B cell (primary cell): ENCODE measurements around the gene CCDC9. TPM values are rescaled to one million over a fixed set of nuclear protein-coding genes. Genes with fewer than 3 reads are reported as not detected.

Experiments used
- ATAC-seq: fragments of 200-7000 bp; cut with Tn5 transposase; one replicate; pipeline ENCODE4 v1.10.0; 2021; ENCODE audit warnings: low read depth, mild to moderate bottlenecking, moderate number of reproducible peaks, moderate library complexity
- CTCF ChIA-PET: fragments of 350-600 bp; sonication (Branson Sonifier 250); formaldehyde crosslinking; loops from one replicate; lab custom pipeline; 2021; ENCODE audit warnings: antibody characterized with exemption, inconsistent platforms; lab: Charles Lee
- POLR2A ChIA-PET: fragments of 350-600 bp; sonication (Branson Sonifier 250); formaldehyde crosslinking; loops from one replicate; lab custom pipeline; 2021; ENCODE audit warnings: antibody characterized with exemption; lab: Charles Lee
- DNase-seq: peaks from one replicate; pipeline ENCODE4 v3.0.0; 2013
- H2AFZ ChIP-seq: 2 replicates; pipeline ENCODE4 v1.6.1; 2012; ENCODE audit warnings: mild to moderate bottlenecking, low read depth, low read length; ENCODE audit not compliant: insufficient read depth, poor library complexity, severe bottlenecking
- H3K27ac ChIP-seq, 2 donors: 1 replicate in 1 of 2; 2 replicates in 1 of 2; pipeline ENCODE4 v1.5.1; 2012 to 2013; ENCODE audit warnings: low read length in 2 of 2, mild to moderate bottlenecking in 2 of 2, moderate library complexity in 1 of 2
- H3K27me3 ChIP-seq, 4 experiments: fragments of 200-600 bp in 1 of 4; sonication (generic) in 1 of 4; replicated peaks in 1 of 4; 1 replicate in 2 of 4; 2 replicates in 2 of 4; pipeline versions ENCODE4 v1.6.1 to v1.7.0; 2013 to 2016; ENCODE audit warnings: low read length in 3 of 4, mild to moderate bottlenecking in 2 of 4, mixed read lengths in 1 of 4, moderate library complexity in 1 of 4; ENCODE audit not compliant: insufficient read depth in 4 of 4, control insufficient read depth in 3 of 4; ENCODE audit errors: control extremely low read depth in 1 of 4
- H3K36me3 ChIP-seq, 2 experiments: replicated peaks in 1 of 2; 1 replicate in 1 of 2; 2 replicates in 1 of 2; pipeline versions ENCODE4 v1.6.1 to v1.7.1; 2013; ENCODE audit warnings: low read length in 1 of 2; ENCODE audit not compliant: insufficient read depth in 2 of 2, control insufficient read depth in 1 of 2; ENCODE audit errors: control extremely low read depth in 1 of 2, extremely low read depth in 1 of 2
- H3K4me1 ChIP-seq, 2 donors: fragments of 200-600 bp in 1 of 2; sonication (generic) in 1 of 2; 1 replicate in 1 of 2; 2 replicates in 1 of 2; pipeline versions ENCODE4 v1.5.1 to v1.6.1; 2013 to 2017; ENCODE audit warnings: low read length in 2 of 2; ENCODE audit not compliant: control insufficient read depth in 2 of 2, insufficient read depth in 2 of 2
- H3K4me2 ChIP-seq: replicated peaks from 2 replicates; pipeline ENCODE3; 2012; ENCODE audit warnings: mild to moderate bottlenecking, low read depth, low read length; ENCODE audit not compliant: poor library complexity, severe bottlenecking
- H3K4me3 ChIP-seq, 5 experiments: fragments of 200-600 bp in 1 of 5; sonication (generic) in 1 of 5; 1 replicate in 3 of 5; 2 replicates in 2 of 5; pipeline versions ENCODE4 v1.5.1 to v1.7.0; 2011 to 2016; ENCODE audit warnings: low read length in 4 of 5, mild to moderate bottlenecking in 4 of 5, low read depth in 2 of 5, control low read depth in 1 of 5, moderate library complexity in 1 of 5; ENCODE audit not compliant: insufficient read depth in 1 of 5; ENCODE audit errors: control extremely low read depth in 1 of 5, extremely low read depth in 1 of 5
- H3K79me2 ChIP-seq: fragments of 200-600 bp; sonication (generic); one replicate; pipeline ENCODE4 v1.6.0; 2016; ENCODE audit warnings: low read length; ENCODE audit not compliant: control insufficient read depth, insufficient read depth
- H3K9ac ChIP-seq: fragments of 200-600 bp; sonication (generic); 2 replicates; pipeline ENCODE4 v1.6.1; 2017; ENCODE audit warnings: mild to moderate bottlenecking, low read length, moderate library complexity
- H3K9me3 ChIP-seq, 3 donors: one replicate each; pipeline versions ENCODE4 v1.6.1 to v1.7.1; 2013; ENCODE audit warnings: low read length in 2 of 3; ENCODE audit not compliant: control insufficient read depth in 2 of 3, insufficient read depth in 1 of 3; ENCODE audit errors: control extremely low read depth in 1 of 3
- H4K20me1 ChIP-seq: 2 replicates; pipeline ENCODE4 v1.6.0; 2012; ENCODE audit warnings: mild to moderate bottlenecking, low read length; ENCODE audit not compliant: insufficient read depth, control insufficient read depth, poor library complexity, severe bottlenecking
- H3K27ac Mint-ChIP-seq: one replicate; pipeline ENCODE4 v1.8.0; 2021; ENCODE audit warnings: mixed read lengths
- H3K27me3 Mint-ChIP-seq: one replicate; pipeline ENCODE4 v1.8.0; 2021; ENCODE audit warnings: mixed read lengths
- H3K4me1 Mint-ChIP-seq: one replicate; pipeline ENCODE4 v1.8.0; 2021; ENCODE audit warnings: mixed read lengths
- H3K4me3 Mint-ChIP-seq: one replicate; pipeline ENCODE4 v1.8.0; 2021; ENCODE audit warnings: mixed read lengths
- H3K9me3 Mint-ChIP-seq: one replicate; pipeline ENCODE4 v1.8.0; 2022; ENCODE audit warnings: mixed read lengths; ENCODE audit not compliant: insufficient read depth
- CTCF ChIP-seq: fragments of 200-600 bp; IDR thresholded peaks from one replicate; pipeline ENCODE4 v1.8.0; 2022; ENCODE audit warnings: antibody characterized with exemption, mild to moderate bottlenecking
- EZH2 ChIP-seq: IDR thresholded peaks from 2 replicates; pipeline ENCODE4 v1.6.1; 2012; ENCODE audit warnings: borderline replicate concordance, low read depth, mild to moderate bottlenecking, moderate library complexity, low read length; ENCODE audit not compliant: insufficient read depth, poor library complexity, severe bottlenecking
- WGBS: methylation state at CpG from one replicate; pipeline ENCODE4 v1.1.5; 2013; ENCODE audit warnings: missing lambda C conversion rate; ENCODE audit not compliant: insufficient coverage; 5-methylcytosine and 5-hydroxymethylcytosine counted together
- intact Hi-C: fragments of 100-400 bp; cut with micrococcal nuclease; formaldehyde crosslinking; loops from one replicate; pipeline ENCODE4 v1.10.0; 2022
- polyA plus RNA-seq: library from polyadenylated mRNA; depleted of rRNA; stranded (reverse); fragments of >200 nt; gene quantifications from 2 replicates; pipeline ENCODE4 v1.2.3, GENCODE V29; 2012
- total RNA-seq, 2 donors: library from RNA; stranded (reverse); fragments of 120-200 nt in 1 of 2; gene quantifications; 1 replicate in 1 of 2; 2 replicates in 1 of 2; pipeline versions ENCODE4 v1.2.3 to v1.2.4, GENCODE V29; 2013 to 2022

Gene CCDC9
- total and polyA plus RNA-seq, 2 donors (not counting 1 experiment from before 2014, with no cell fraction given) = 12.3 to 54.7 TPM

- Mint-ChIP-seq H3K4me1 (peaks cover 4% of the 10 kb centered on the region), H3K27me3 (peaks cover 30% of the 10 kb centered on the region), H3K4me3 (no peak within 1 kb of the TSS), H3K9me3 (no peaks in the 10 kb centered on the region), H3K27ac (no peak within 1 kb of the TSS)
- ATAC-seq (no peak), DNase-seq (no peak)
- H3K27ac ChIP-seq = no peak within 1 kb of the TSS
- H3K27me3 ChIP-seq = peaks cover 0 to 17% (median 2%) of the 10 kb centered on the region in 4 experiments
- ChIA-PET POLR2A (interaction anchor here (0.6 kb wide), 1 partner anchor 36 kb away, joined by 5 read pairs; no protein-coding TSS in a partner anchor), CTCF (interaction anchor here (2.0 kb wide), 1 partner anchor 25 kb away, joined by 7 read pairs; no protein-coding TSS in a partner anchor)
- H3K9me3 ChIP-seq = peaks cover 0 to 5% (median 0%) of the 10 kb centered on the region in 3 donors
- 8% methylated on average over 8 of the region's 12 CpGs for WGBS
- no peak within 1 kb of the TSS for H3K9ac ChIP-seq
- H3K4me1 ChIP-seq = peaks cover 5% of the 10 kb centered on the region in 2 donors
- no peak within 1 kb of the TSS for H3K4me2 ChIP-seq
- intact Hi-C loops = loop anchor here (5.0 kb wide), 1 partner anchor 38 kb away; the partner anchor contains the start of gene DHX34
- no peaks in the 10 kb centered on the region for H4K20me1 ChIP-seq
- H3K36me3 ChIP-seq = no peaks in the 10 kb centered on the region
- peak within 1 kb of the TSS in 1 of 5 experiments; percentile 82 for H3K4me3 ChIP-seq
- H2AFZ ChIP-seq = no peak within 1 kb of the TSS
- no peaks in the 10 kb centered on the region for H3K79me2 ChIP-seq
- TF ChIP-seq EZH2 = no peak
- TF ChIP-seq CTCF = no peak
Observed at GRCh38 chr19:47309608-47310007, 53.3 kb downstream of the CCDC9 start, which contains the start of gene C5AR1. Gene C5AR1 (plus strand): TSS chr19:47309861. CDS start chr19:47309896, 35 bp downstream.

- H3K79me2 ChIP-seq = no peaks in the 10 kb centered on the region
- no peak overlapping the region for H3K4me3 Mint-ChIP-seq
- TF ChIP-seq EZH2 (no peak), CTCF (no peak)
- H3K4me3 ChIP-seq = peak overlapping the region in 1 of 5 experiments; percentile 82
- peaks cover 2% of the 10 kb centered on the region for H3K4me1 Mint-ChIP-seq
- no peaks in the 10 kb centered on the region for H3K36me3 ChIP-seq
- CTCF ChIA-PET = no interaction called here
- peaks cover 2% of the 10 kb centered on the region in 2 donors for H3K4me1 ChIP-seq
- DNase-seq (no peak), ATAC-seq (no peak)
- no peak overlapping the region for H2AFZ ChIP-seq
- 100% methylated on average over 1 of the region's 2 CpGs for WGBS
- peaks cover 30% of the 10 kb centered on the region for H3K27me3 Mint-ChIP-seq
- H4K20me1 ChIP-seq = no peaks in the 10 kb centered on the region
- H3K27ac ChIP-seq = no peak overlapping the region
- intact Hi-C loops = no loop called here
- peaks cover 0 to 16% (median 2%) of the 10 kb centered on the region in 4 experiments for H3K27me3 ChIP-seq
- H3K4me2 ChIP-seq = no peak overlapping the region
- H3K9me3 Mint-ChIP-seq = no peaks in the 10 kb centered on the region
- POLR2A ChIA-PET = no interaction called here
- H3K9me3 ChIP-seq = peaks cover 0 to 10% (median 0%) of the 10 kb centered on the region in 3 donors
- no peak overlapping the region for H3K9ac ChIP-seq
- no peak overlapping the region for H3K27ac Mint-ChIP-seq
Observed at GRCh38 chr19:47310323-47310722, 54.0 kb downstream of the CCDC9 start.
